ENCODE data around the gene PRKAG2.
"Not testable (repeated sequence)": the region's sequence is repeated elsewhere in the genome, so short reads cannot be mapped to it uniquely, and the experiment has no call there.

Gene PRKAG2

GRCh38 chr7:151797667-151798307, 79.1 kb downstream of the PRKAG2 start:
- H3K27me3 ChIP-seq (ENCODE audit: control insufficient read depth in 1 of 2, insufficient read depth in 2 of 2, low read length in 2 of 2); H3K9ac ChIP-seq (ENCODE audit: low read depth in 1 of 2, low read length in 2 of 2); H3K4me3 ChIP-seq (ENCODE audit: low read depth in 1 of 2, low read length in 2 of 2); H3K9me3 ChIP-seq (ENCODE audit: control insufficient read depth in 1 of 2, low read length in 2 of 2); H3K27ac ChIP-seq (ENCODE audit: low read depth, low read length); H3K36me3 ChIP-seq (ENCODE audit: control insufficient read depth in 1 of 2, insufficient read depth in 2 of 2, low read length in 2 of 2): not testable (repeated sequence)
- H3K4me1 ChIP-seq (ENCODE audit: control insufficient read depth in 1 of 2, insufficient read depth in 2 of 2, low read length in 2 of 2) = peaks cover 31 to 36% of the 10 kb centered on the region in 2 donors

GRCh38 chr7:151796871-151797537, 79.9 kb downstream of the PRKAG2 start:
- Histone ChIP-seq H3K27me3 (ENCODE audit: control insufficient read depth in 1 of 2, insufficient read depth in 2 of 2, low read length in 2 of 2) (no peaks in the 10 kb centered on the region), H3K36me3 (ENCODE audit: control insufficient read depth in 1 of 2, insufficient read depth in 2 of 2, low read length in 2 of 2) (no peaks in the 10 kb centered on the region), H3K4me1 (ENCODE audit: control insufficient read depth in 1 of 2, insufficient read depth in 2 of 2, low read length in 2 of 2) (peaks cover 26 to 29% of the 10 kb centered on the region in 2 donors), H3K27ac (ENCODE audit: low read depth, low read length) (peak overlapping the region; percentile 48), H3K4me3 (ENCODE audit: low read depth in 1 of 2, low read length in 2 of 2) (no peak overlapping the region), H3K9ac (ENCODE audit: low read depth in 1 of 2, low read length in 2 of 2) (peak overlapping the region in 1 of 2 donors; percentile 15), H3K9me3 (ENCODE audit: control insufficient read depth in 1 of 2, low read length in 2 of 2) (no peaks in the 10 kb centered on the region)

GRCh38 chr7:151796091-151796870, 80.6 kb downstream of the PRKAG2 start:
- Histone ChIP-seq H3K27ac (ENCODE audit: low read depth, low read length) (peak overlapping the region; percentile 48), H3K4me3 (ENCODE audit: low read depth in 1 of 2, low read length in 2 of 2) (no peak overlapping the region), H3K27me3 (ENCODE audit: control insufficient read depth in 1 of 2, insufficient read depth in 2 of 2, low read length in 2 of 2) (no peaks in the 10 kb centered on the region), H3K9me3 (ENCODE audit: control insufficient read depth in 1 of 2, low read length in 2 of 2) (no peaks in the 10 kb centered on the region), H3K9ac (ENCODE audit: low read depth in 1 of 2, low read length in 2 of 2) (peak overlapping the region in 1 of 2 donors; percentile 15), H3K36me3 (ENCODE audit: control insufficient read depth in 1 of 2, insufficient read depth in 2 of 2, low read length in 2 of 2) (no peaks in the 10 kb centered on the region), H3K4me1 (ENCODE audit: control insufficient read depth in 1 of 2, insufficient read depth in 2 of 2, low read length in 2 of 2) (peaks cover 19 to 23% of the 10 kb centered on the region in 2 donors)

DNA sequence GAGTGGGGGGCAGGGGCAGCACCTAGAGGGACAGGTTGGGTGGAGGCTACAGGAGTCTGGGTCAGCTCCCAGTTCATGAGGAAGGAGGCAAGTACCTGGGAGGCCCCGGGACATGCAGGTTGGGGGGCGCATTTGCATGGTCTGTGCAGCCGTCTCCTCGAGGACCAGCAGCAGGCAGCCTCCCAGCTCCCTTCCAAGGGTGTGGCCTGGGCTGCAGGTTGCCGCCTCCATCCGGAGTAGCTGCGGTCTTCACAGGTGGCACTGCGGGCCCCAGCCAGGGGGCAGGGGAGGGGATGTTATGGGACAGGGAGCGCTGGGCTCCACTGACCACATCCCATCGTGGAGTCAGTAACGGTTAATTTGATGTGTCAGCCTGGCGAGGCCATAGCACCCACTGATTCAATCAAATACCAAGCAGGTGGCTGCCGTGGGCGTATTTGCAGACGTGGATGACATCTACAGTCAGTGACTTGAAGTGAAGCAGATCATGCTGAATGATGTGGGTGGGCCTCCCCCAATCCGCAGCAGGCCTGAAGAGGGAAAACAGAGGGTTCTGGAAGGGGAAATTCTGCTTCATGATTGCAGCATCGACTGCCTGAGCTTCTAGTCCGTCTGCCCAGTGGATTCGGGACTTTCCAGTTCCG, 81.6 kb downstream of the PRKAG2 start:
- Histone ChIP-seq H3K4me3 (ENCODE audit: low read depth in 1 of 2, low read length in 2 of 2) (no peak overlapping the region), H3K27me3 (ENCODE audit: control insufficient read depth in 1 of 2, insufficient read depth in 2 of 2, low read length in 2 of 2) (no peaks in the 10 kb centered on the region), H3K9me3 (ENCODE audit: control insufficient read depth in 1 of 2, low read length in 2 of 2) (no peaks in the 10 kb centered on the region), H3K9ac (ENCODE audit: low read depth in 1 of 2, low read length in 2 of 2) (no peak overlapping the region), H3K27ac (ENCODE audit: low read depth, low read length) (no peak overlapping the region), H3K36me3 (ENCODE audit: control insufficient read depth in 1 of 2, insufficient read depth in 2 of 2, low read length in 2 of 2) (no peaks in the 10 kb centered on the region), H3K4me1 (ENCODE audit: control insufficient read depth in 1 of 2, insufficient read depth in 2 of 2, low read length in 2 of 2) (peaks cover 16 to 23% of the 10 kb centered on the region in 2 donors)

DNA sequence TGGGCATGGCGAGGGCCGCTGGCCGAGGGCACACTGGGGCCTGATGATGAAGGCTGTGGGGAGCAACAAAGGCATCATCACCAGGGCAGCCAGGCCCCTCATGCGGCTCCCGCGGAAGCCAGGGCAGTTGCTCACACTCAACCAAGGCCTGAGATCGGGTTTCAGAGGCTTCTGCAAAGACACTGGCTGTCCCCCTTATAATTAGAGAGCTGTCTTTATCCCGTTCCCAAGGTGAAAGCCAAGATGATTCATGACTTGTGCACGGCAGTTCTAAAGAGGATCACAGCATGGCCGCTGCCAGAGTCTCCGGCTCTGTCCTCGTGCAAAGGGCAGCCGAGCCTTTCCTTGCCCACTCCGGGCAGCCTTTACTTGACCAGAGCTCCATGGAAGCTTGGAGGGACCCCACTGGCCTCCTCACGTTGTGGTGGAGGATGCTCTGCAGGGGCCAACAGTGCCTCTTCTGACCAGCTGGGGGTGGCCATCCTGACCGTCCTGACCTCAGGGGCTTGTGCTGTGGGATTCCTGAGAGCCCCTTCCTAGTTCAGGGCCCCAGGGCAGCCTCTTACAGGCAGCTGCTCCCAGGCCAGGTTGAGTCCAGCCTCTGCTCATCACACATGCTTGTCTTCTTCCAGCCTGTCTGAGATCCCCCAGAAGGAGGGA, 82.3 kb downstream of the PRKAG2 start:
- Histone ChIP-seq H3K9ac (ENCODE audit: low read depth in 1 of 2, low read length in 2 of 2) (no peak overlapping the region), H3K4me1 (ENCODE audit: control insufficient read depth in 1 of 2, insufficient read depth in 2 of 2, low read length in 2 of 2) (peaks cover 16 to 23% of the 10 kb centered on the region in 2 donors), H3K27ac (ENCODE audit: low read depth, low read length) (no peak overlapping the region), H3K36me3 (ENCODE audit: control insufficient read depth in 1 of 2, insufficient read depth in 2 of 2, low read length in 2 of 2) (no peaks in the 10 kb centered on the region), H3K9me3 (ENCODE audit: control insufficient read depth in 1 of 2, low read length in 2 of 2) (no peaks in the 10 kb centered on the region), H3K27me3 (ENCODE audit: control insufficient read depth in 1 of 2, insufficient read depth in 2 of 2, low read length in 2 of 2) (no peaks in the 10 kb centered on the region), H3K4me3 (ENCODE audit: low read depth in 1 of 2, low read length in 2 of 2) (no peak overlapping the region)

- no peak overlapping the region for H3K27ac ChIP-seq (ENCODE audit: low read depth, low read length)
- H3K4me3 ChIP-seq (ENCODE audit: low read depth in 1 of 2, low read length in 2 of 2) = no peak overlapping the region
- no peak overlapping the region for H3K9ac ChIP-seq (ENCODE audit: low read depth in 1 of 2, low read length in 2 of 2)
- no peaks in the 10 kb centered on the region for H3K9me3 ChIP-seq (ENCODE audit: control insufficient read depth in 1 of 2, low read length in 2 of 2)
- H3K4me1 ChIP-seq (ENCODE audit: control insufficient read depth in 1 of 2, insufficient read depth in 2 of 2, low read length in 2 of 2) = peaks cover 16 to 21% of the 10 kb centered on the region in 2 donors
- no peaks in the 10 kb centered on the region for H3K27me3 ChIP-seq (ENCODE audit: control insufficient read depth in 1 of 2, insufficient read depth in 2 of 2, low read length in 2 of 2)
- H3K36me3 ChIP-seq (ENCODE audit: control insufficient read depth in 1 of 2, insufficient read depth in 2 of 2, low read length in 2 of 2) = no peaks in the 10 kb centered on the region
Measured at GRCh38 chr7:151793991-151794507, 82.9 kb downstream of the PRKAG2 start.

DNA sequence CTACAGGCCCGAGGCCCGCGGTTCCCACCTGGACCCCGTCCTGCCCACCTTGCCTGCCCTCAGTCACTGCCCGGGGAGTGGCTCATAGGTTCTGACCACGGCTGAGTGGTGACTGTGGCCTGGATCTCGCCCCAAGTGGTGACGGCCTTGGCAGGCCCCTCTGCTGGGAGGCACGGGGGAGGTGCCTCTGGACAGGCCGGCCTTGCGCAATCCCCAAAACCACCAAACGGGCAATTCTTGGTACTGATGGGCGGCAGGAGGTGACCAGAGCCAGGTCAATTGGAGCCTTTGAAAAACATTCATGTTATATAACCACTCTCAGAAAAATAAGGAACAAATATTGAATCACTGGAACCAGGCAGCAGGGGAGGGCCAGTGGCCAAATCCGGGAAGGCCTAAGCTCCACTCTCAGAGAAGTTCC, 83.4 kb downstream of the PRKAG2 start:
- Histone ChIP-seq H3K27ac (ENCODE audit: low read depth, low read length) (no peak overlapping the region), H3K9me3 (ENCODE audit: control insufficient read depth in 1 of 2, low read length in 2 of 2) (no peaks in the 10 kb centered on the region), H3K4me3 (ENCODE audit: low read depth in 1 of 2, low read length in 2 of 2) (no peak overlapping the region), H3K36me3 (ENCODE audit: control insufficient read depth in 1 of 2, insufficient read depth in 2 of 2, low read length in 2 of 2) (no peaks in the 10 kb centered on the region), H3K9ac (ENCODE audit: low read depth in 1 of 2, low read length in 2 of 2) (no peak overlapping the region), H3K4me1 (ENCODE audit: control insufficient read depth in 1 of 2, insufficient read depth in 2 of 2, low read length in 2 of 2) (peaks cover 16% of the 10 kb centered on the region in 2 donors), H3K27me3 (ENCODE audit: control insufficient read depth in 1 of 2, insufficient read depth in 2 of 2, low read length in 2 of 2) (no peaks in the 10 kb centered on the region)

DNA sequence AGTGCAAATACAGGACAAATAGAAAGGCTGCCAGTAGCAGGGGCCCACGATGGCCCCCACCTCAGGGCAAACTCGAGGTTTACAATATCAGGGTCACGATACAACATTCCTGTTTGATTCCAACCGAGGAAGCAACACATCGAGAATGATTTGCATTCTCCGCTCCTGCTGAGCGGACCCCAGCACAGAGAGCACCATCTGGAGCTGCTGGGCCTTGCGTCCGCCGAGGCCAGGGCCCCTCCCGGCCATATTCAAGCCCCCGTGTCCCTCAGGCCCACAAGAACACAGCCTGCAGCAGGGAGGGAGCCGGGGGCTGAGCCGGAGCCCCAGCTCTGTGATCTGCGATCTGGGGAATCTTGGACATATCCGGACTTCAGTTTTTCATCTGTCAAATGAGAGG, 84.3 kb downstream of the PRKAG2 start:
- Histone ChIP-seq H3K4me1 (ENCODE audit: control insufficient read depth in 1 of 2, insufficient read depth in 2 of 2, low read length in 2 of 2) (peaks cover 15% of the 10 kb centered on the region in 2 donors), H3K9me3 (ENCODE audit: control insufficient read depth in 1 of 2, low read length in 2 of 2) (no peaks in the 10 kb centered on the region), H3K4me3 (ENCODE audit: low read depth in 1 of 2, low read length in 2 of 2) (no peak overlapping the region), H3K27ac (ENCODE audit: low read depth, low read length) (no peak overlapping the region), H3K9ac (ENCODE audit: low read depth in 1 of 2, low read length in 2 of 2) (no peak overlapping the region), H3K27me3 (ENCODE audit: control insufficient read depth in 1 of 2, insufficient read depth in 2 of 2, low read length in 2 of 2) (no peaks in the 10 kb centered on the region), H3K36me3 (ENCODE audit: control insufficient read depth in 1 of 2, insufficient read depth in 2 of 2, low read length in 2 of 2) (no peaks in the 10 kb centered on the region)

- H3K27me3 ChIP-seq (ENCODE audit: control insufficient read depth in 1 of 2, insufficient read depth in 2 of 2, low read length in 2 of 2) = no peaks in the 10 kb centered on the region
- no peak overlapping the region for H3K27ac ChIP-seq (ENCODE audit: low read depth, low read length)
- no peak overlapping the region for H3K9ac ChIP-seq (ENCODE audit: low read depth in 1 of 2, low read length in 2 of 2)
- H3K4me3 ChIP-seq (ENCODE audit: low read depth in 1 of 2, low read length in 2 of 2) = no peak overlapping the region
- H3K4me1 ChIP-seq (ENCODE audit: control insufficient read depth in 1 of 2, insufficient read depth in 2 of 2, low read length in 2 of 2) = peaks cover 11% of the 10 kb centered on the region in 2 donors
- no peaks in the 10 kb centered on the region for H3K36me3 ChIP-seq (ENCODE audit: control insufficient read depth in 1 of 2, insufficient read depth in 2 of 2, low read length in 2 of 2)
- H3K9me3 ChIP-seq (ENCODE audit: control insufficient read depth in 1 of 2, low read length in 2 of 2) = no peaks in the 10 kb centered on the region
Measured at GRCh38 chr7:151792086-151792485, 84.8 kb downstream of the PRKAG2 start.

Data from duodenal mucosa (tissue), 2 donors.